GM12875 (cell line): ENCODE measurements around the gene MAPKAPK2.

Experiments used
- H3K4me3 ChIP-seq: one replicate; pipeline ENCODE4 v1.5.1; 2011; ENCODE audit warnings: low read depth, low read length, control low read depth
- TF ChIP-seq, protein P1 (sequence below): IDR thresholded peaks from 2 replicates; pipeline ENCODE4 v1.5.1; 2011; ENCODE audit warnings: low read depth, mild to moderate bottlenecking, control low read depth, inconsistent platforms, low read length, moderate library complexity, borderline replicate concordance; ENCODE audit not compliant: insufficient read depth

The MAPKAPK2 gene

DNA sequence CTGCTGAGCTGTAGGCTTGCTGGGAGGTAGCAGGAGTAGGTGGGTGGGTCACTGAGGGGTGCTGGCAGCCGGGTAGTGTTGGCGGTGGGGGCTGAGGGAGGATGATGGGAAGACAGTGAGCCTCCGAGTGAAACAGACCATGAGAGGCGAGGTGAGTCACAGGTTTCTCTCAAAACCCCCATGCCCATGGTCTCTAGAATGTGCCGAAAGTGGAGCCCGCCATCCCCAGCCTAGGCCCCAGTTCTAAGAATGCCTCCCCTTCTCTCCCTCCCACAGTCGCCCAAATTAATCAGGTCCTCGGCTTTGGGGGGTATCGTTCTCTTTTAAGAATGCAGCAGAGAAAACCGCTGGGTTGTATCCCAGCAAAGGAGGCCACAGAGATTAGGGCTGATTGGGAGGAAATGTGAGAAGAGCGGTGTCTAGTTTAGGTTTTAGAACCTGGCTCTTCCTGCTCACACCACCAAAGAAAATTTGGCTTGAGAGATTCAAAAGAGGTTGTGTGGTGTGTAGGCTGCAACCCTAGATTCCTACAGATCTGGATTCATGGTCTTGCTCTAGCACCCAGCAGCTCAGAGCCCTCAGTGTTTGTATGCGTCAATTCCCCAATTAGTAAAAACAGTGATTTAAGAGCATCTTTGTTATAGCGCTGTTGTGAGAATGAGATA, 58.1 kb downstream of the MAPKAPK2 start:
- no peak overlapping the region for H3K4me3 ChIP-seq
- TF ChIP-seq, protein P1, sequence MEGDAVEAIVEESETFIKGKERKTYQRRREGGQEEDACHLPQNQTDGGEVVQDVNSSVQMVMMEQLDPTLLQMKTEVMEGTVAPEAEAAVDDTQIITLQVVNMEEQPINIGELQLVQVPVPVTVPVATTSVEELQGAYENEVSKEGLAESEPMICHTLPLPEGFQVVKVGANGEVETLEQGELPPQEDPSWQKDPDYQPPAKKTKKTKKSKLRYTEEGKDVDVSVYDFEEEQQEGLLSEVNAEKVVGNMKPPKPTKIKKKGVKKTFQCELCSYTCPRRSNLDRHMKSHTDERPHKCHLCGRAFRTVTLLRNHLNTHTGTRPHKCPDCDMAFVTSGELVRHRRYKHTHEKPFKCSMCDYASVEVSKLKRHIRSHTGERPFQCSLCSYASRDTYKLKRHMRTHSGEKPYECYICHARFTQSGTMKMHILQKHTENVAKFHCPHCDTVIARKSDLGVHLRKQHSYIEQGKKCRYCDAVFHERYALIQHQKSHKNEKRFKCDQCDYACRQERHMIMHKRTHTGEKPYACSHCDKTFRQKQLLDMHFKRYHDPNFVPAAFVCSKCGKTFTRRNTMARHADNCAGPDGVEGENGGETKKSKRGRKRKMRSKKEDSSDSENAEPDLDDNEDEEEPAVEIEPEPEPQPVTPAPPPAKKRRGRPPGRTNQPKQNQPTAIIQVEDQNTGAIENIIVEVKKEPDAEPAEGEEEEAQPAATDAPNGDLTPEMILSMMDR = no peak

DNA sequence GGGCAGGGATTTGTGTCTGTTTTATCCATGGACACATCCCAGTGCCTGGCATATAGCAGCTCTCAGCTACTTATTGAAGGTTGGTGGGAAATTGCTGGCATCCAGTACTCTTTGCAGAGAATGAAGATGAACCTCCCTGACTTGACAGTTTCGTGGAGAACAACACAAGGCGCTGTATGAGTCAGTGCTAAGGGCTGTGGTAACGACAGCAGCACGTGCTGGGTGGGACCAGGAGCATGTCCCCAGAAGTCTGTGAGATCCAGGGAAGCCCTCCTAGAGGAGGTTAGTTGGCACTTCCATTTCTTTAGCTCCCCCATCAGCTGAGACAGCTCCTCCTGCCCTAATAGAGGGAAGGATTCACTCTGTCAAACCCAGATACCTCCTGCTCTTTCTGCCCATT, 60.0 kb downstream of the MAPKAPK2 start:
- TF ChIP-seq, protein P1 = no peak
- no peak overlapping the region for H3K4me3 ChIP-seq

DNA sequence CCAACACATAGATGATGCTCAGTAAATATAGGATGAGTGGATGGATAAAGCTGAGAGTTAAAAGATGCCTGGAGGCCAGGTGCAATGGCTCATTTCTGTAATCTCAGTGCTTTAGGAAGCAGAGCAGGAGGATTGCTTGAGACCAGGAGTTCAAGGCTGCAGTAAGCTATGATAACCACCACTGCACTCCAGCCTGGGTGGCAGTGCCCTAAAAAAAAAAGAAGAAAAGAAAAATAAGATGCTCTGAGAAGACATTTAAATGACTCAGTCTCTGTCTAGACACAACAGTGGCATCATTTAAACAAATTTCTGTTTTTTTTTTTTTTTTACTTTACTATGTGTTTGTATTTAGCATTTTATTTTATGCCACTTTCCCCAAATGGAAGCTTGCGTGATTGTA, 60.6 kb downstream of the MAPKAPK2 start:
- TF ChIP-seq, protein P1 = no peak
- H3K4me3 ChIP-seq = no peak overlapping the region

DNA sequence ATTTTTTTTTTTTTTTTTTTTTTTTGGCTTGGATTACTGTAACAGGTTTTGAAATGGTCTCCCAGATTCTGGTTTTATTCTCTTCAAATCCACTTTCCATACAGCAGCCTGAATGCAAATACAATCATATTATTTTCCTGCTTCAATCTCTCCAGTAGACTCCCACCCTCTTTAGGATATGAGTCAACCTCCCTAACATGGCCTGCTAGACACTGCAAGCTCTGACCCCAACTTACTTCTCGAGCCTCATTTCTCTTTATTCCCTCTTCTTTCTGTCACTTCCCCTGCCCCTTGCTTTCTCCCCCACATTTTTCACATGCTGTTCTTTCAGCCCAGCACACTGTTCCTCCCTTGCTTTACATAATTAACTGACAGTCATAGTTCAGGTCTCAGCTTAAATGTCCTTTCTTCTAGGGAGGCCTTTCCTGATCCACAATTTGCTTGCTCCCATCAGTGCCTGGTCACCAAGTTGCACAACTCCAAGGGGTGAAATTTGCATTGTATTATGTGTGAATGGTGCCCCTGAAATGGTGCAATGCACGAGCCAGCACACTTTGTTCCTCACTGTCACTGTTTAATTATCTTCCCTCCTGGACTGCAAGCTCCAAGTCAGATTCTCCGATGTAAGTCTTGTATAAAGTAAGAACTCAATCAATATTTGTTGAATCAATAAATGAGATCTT, 63.8 kb downstream of the MAPKAPK2 start:
- H3K4me3 ChIP-seq = no peak overlapping the region
- TF ChIP-seq, protein P1 = no peak

DNA sequence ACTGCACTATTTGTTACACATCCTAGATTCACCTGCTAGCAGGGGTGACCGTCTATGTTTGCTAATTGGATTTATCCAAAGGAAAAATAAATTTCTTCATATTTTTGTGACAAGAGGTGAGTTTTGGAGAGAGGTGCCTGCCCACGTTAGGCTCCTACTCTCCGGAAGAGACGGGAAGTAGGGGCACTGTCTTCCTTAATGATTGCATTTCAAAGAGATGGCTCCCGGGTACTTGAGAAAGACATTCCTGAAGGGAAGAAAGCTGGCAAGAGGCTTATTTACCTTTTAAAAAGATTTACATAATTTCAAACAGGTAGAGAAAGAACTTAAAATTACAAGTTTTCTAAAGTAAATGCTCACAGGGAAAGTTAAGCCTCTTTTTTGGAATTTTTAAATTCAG, 67.2 kb downstream of the MAPKAPK2 start:
- TF ChIP-seq, protein P1 = no peak
- H3K4me3 ChIP-seq = no peak overlapping the region

DNA sequence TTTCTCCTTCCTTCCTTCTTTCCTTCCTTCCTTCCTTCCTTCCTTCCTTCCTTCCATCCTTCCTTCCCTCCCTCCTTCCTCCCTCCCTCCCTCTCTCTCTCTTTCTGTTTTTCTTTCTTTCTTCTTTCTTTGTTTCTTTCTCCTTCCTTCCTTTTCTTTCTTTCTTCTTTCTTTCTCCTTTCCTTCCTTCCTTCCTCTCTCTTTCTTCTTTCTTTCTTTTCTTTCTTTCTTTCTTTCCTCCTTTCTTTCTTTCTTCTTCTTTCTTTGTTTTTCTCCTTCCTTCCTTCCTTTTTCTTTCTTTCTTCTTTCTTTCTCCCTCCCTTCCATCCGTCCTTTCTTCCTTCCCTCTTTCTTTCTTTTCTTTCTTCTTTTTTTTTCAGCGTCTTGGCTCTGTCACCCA, 67.8 kb downstream of the MAPKAPK2 start:
- TF ChIP-seq, protein P1 = no peak
- H3K4me3 ChIP-seq = no peak overlapping the region

DNA sequence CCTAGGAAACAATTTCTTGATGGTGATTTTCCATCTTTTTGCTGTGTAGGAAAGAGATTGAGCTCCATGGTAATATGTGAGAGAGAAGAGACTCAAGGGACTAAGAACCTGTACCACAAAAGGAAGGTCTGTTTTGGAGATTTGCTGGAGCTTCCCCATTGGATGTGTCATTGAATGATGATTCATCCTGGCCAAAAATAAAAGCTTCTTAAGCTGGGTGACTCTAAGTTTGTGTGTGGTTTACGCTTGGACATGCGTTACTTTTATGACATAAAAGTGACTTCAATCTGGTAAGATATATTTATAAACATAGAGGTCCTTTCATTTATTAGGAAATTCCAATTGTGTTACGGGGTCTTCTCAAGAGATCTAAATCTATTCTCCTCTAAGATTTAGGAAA, 68.4 kb downstream of the MAPKAPK2 start:
- no peak overlapping the region for H3K4me3 ChIP-seq
- TF ChIP-seq, protein P1 = no peak
